Ovary (tissue), 9 donors: ENCODE measurements around the gene SESN1. TPM values are rescaled to one million over a fixed set of nuclear protein-coding genes. Genes with fewer than 3 reads are reported as not detected.

Experiments used
- DNase-seq, 5 donors: peaks; one replicate each; pipeline ENCODE4 v3.0.0-alpha.2; 2019 to 2020
- H3K27ac ChIP-seq, 2 donors: fragments of 200-600 bp; one replicate each; pipeline versions ENCODE4 v1.5.1 to v1.8.0; 2019 to 2022
- H3K27me3 ChIP-seq: fragments of 200-600 bp; one replicate; pipeline ENCODE4 v1.8.0; 2022
- H3K36me3 ChIP-seq: fragments of 200-600 bp; sonication (generic); one replicate; pipeline ENCODE4 v1.5.1; 2019
- H3K4me1 ChIP-seq: one replicate; pipeline ENCODE4 v1.8.1; 2013; ENCODE audit warnings: mild to moderate bottlenecking, moderate library complexity; ENCODE audit not compliant: insufficient read depth
- H3K4me3 ChIP-seq: fragments of 200-600 bp; sonication (generic); one replicate; pipeline ENCODE4 v1.5.1; 2017
- H3K9me3 ChIP-seq, 2 donors: fragments of 200-600 bp in 1 of 2; sonication (generic) in 1 of 2; one replicate each; pipeline versions ENCODE4 v1.5.1 to v1.8.1; 2013 to 2019; ENCODE audit warnings: mild to moderate bottlenecking in 1 of 2, moderate library complexity in 1 of 2
- EP300 ChIP-seq: sonication (generic); formaldehyde crosslinking; IDR thresholded peaks from one replicate; pipeline ENCODE4 v1.6.1; 2017; ENCODE audit warnings: antibody characterized with exemption
- POLR2A ChIP-seq: fragments of 450-650 bp; IDR thresholded peaks from one replicate; pipeline ENCODE4 v1.6.1; 2017; ENCODE audit warnings: antibody characterized with exemption, mild to moderate bottlenecking, moderate library complexity
- WGBS, 3 donors: extraction: QIAGEN DNeasy Blood & Tissue Kit in 1 of 3; methylation state at CpG; one replicate each; pipeline versions ENCODE4 v1.1.5 to v1.1.7; 2013 to 2017; 5-methylcytosine and 5-hydroxymethylcytosine counted together
- intact Hi-C, 4 donors: fragments of 100-400 bp; cut with DNase I; formaldehyde crosslinking; loops; one replicate each; pipeline versions ENCODE4 v1.11.0 to v1.15.1; 2022 to 2023
- polyA plus RNA-seq, 2 donors: library from polyadenylated mRNA; stranded (reverse); fragments of 200-250 nt in 1 of 2; fragments of 350-450 nt in 1 of 2; fragmentation: Illumina TruSeq in 1 of 2; extraction: RNeasy Lipid Tissue Mini Kit (QIAGEN cat#74804) in 1 of 2; gene quantifications; one replicate each; pipeline ENCODE4 v1.2.3, GENCODE V29; 2013 to 2014
- total RNA-seq, 7 donors: library from RNA; depleted of rRNA in 2 of 7; stranded (reverse); fragments of >200 nt in 2 of 7; fragmentation: NEBNext Ultra II Directional in 3 of 7; extraction: Animal tissue kit (Norgen Biotek cat#: 25700) in 3 of 7; gene quantifications; one replicate each; pipeline versions ENCODE4 v1.1.0 to v1.2.4, GENCODE V29; 2016 to 2023
- TF ChIP-seq, protein P1 (sequence below), 3 donors: fragments of 450-650 bp in 2 of 3; fragments of 200-600 bp in 1 of 3; IDR thresholded peaks; one replicate each; pipeline versions ENCODE4 v1.5.1 to v1.8.0; 2016 to 2022; ENCODE audit warnings: antibody characterized with exemption in 3 of 3, mild to moderate bottlenecking in 1 of 3
- donor health status: DM: no; HTN: no; CAD: no; lungs with moderate emphysema.
- donor health status: DM: no; HTN: no; CAD: no.
- donor health status: Bipolar disorder and iron deficiency.
- donor health status: DM: yes; HTN: yes; CAD: no.
- donor health status: DM: no; HTN: no; CAD: no.
- donor health status: DM: yes; HTN: yes; CAD: no.

SESN1 gene
- total and polyA plus RNA-seq, 9 donors, result 36.5 to 97.2 (median 65.4) TPM

DNA sequence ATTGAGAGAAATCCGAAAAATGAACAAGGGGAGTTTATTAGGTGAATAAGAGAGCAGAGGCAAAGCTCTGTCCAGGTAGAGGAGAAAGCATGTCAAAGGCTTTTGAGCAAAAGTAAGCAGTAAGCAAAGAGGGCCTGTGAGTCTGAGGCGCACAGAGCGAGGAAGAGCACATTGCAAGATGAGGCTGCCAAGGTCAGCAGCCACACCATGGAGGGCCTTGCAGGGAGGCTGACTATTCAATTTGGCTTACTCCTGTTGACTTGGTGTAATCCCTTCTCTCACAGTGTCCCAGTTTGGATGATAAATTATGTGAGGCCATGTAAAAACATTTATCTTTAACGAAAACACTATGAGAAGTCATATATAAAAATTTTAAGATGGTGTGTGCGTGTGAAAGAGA lies 32.4 kb downstream of the SESN1 start:
- Histone ChIP-seq H3K27ac (no peak overlapping the region), H3K9me3 (no peaks in the 10 kb centered on the region), H3K4me1 (peaks cover 2% of the 10 kb centered on the region), H3K4me3 (no peak overlapping the region), H3K36me3 (no peaks in the 10 kb centered on the region), H3K27me3 (no peaks in the 10 kb centered on the region)
- intact Hi-C loops, result loop anchor here in 2 of 4 donors (10.0 kb wide), 2 partner anchors 47 to 517 kb away; no protein-coding TSS in a partner anchor
- no peak for TF ChIP-seq EP300
- TF ChIP-seq, protein P1, sequence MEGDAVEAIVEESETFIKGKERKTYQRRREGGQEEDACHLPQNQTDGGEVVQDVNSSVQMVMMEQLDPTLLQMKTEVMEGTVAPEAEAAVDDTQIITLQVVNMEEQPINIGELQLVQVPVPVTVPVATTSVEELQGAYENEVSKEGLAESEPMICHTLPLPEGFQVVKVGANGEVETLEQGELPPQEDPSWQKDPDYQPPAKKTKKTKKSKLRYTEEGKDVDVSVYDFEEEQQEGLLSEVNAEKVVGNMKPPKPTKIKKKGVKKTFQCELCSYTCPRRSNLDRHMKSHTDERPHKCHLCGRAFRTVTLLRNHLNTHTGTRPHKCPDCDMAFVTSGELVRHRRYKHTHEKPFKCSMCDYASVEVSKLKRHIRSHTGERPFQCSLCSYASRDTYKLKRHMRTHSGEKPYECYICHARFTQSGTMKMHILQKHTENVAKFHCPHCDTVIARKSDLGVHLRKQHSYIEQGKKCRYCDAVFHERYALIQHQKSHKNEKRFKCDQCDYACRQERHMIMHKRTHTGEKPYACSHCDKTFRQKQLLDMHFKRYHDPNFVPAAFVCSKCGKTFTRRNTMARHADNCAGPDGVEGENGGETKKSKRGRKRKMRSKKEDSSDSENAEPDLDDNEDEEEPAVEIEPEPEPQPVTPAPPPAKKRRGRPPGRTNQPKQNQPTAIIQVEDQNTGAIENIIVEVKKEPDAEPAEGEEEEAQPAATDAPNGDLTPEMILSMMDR (IDR thresholded peaks at IDR 0.05), result no peak
- TF ChIP-seq POLR2A, result no peak
- no peak for DNase-seq
- 90 to 96% (median 90%) methylated on average over 5 of the region's 5 CpGs for WGBS, 3 donors

DNA sequence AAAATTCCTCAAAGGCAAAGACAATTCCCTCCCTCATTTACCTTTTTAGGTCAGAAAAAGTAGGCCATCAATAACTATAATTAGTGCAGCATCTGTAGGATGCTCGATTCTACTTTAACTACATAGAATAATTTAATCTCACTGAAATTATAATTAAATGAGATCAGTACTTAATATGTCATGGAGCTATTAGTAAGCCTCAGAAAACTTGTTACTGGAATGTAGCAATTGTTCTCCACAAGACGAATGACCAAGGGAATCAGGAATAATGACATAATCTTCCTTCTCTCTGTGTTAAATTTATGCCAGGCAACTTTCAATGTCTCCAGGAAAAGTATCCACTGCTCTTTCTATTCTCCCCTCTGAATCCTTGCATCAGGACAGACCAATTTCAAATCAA lies 34.1 kb downstream of the SESN1 start:
- Histone ChIP-seq H3K4me1 (peaks cover 2% of the 10 kb centered on the region), H3K9me3 (no peaks in the 10 kb centered on the region), H3K4me3 (no peak overlapping the region), H3K27me3 (no peaks in the 10 kb centered on the region), H3K27ac (no peak overlapping the region), H3K36me3 (no peaks in the 10 kb centered on the region)
- 59 to 84% (median 82%) methylated on average over 2 of the region's 2 CpGs for WGBS, 3 donors
- TF ChIP-seq EP300 (no peak), POLR2A (no peak)
- TF ChIP-seq, protein P1 (IDR thresholded peaks at IDR 0.05), result no peak
- DNase-seq, result no peak
- intact Hi-C loops, result loop anchor here in 2 of 4 donors (10.0 kb wide), 2 partner anchors 46 to 516 kb away; no protein-coding TSS in a partner anchor

DNA sequence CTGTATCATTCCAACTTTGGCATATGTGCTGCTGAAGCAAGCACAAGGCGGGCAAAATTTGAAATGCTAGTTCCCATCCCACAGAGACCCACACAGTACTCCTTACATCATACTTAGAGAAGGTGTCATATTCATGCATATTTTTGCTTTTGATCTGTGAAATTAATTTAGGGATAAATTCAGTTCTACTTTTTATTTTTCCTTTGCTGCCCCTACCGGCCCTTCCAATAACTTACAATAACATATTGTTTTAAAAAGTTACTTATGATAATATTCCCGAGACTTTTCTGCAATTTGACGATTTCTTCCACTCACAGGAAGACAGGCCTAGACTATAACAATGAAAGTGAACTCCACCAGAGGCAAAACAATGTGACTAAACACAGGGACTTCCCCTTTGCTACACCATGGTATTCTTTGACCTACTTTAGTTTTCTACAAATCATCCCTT lies 35.0 kb downstream of the SESN1 start:
- Histone ChIP-seq H3K36me3 (no peaks in the 10 kb centered on the region), H3K4me3 (no peak overlapping the region)

DNA sequence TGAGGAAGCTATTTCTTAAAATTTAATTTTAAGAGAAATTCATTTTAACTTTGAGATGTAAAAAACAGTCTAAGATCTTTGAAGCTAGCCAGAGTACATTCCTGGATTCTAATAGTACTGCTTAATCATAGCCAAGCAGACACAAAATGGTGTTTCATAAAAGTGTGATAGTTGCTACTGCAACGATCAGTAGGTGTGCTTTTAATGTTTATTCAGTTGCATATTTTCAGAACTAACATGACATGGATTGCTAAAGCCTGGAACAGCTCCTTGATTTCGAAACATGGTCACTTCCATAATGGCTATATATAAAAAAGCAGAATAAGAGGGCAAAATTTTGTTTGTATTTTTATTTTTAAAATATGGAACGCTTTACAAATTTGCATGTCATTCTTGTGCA lies 35.5 kb downstream of the SESN1 start:
- intact Hi-C loops, result loop anchor here in 1 of 4 donors (10.0 kb wide), 1 partner anchor 54 kb away; no protein-coding TSS in a partner anchor
- no peak overlapping the region for H3K4me3 ChIP-seq
- H3K9me3 ChIP-seq, result no peaks in the 10 kb centered on the region
- 52 to 57% (median 55%) methylated on average over 3 of the region's 3 CpGs for WGBS, 3 donors
- peaks cover 2% of the 10 kb centered on the region for H3K4me1 ChIP-seq
- H3K27me3 ChIP-seq, result no peaks in the 10 kb centered on the region
- no peak for TF ChIP-seq EP300
- TF ChIP-seq, protein P1 (IDR thresholded peaks at IDR 0.05), result no peak
- DNase-seq, result no peak
- no peaks in the 10 kb centered on the region for H3K36me3 ChIP-seq
- no peak overlapping the region for H3K27ac ChIP-seq

More for the DNA sequence above, 35.0 kb downstream of the SESN1 start:
- H3K27ac ChIP-seq, result no peak overlapping the region
- H3K27me3 ChIP-seq, result no peaks in the 10 kb centered on the region
- 27 to 49% (median 37%) methylated on average over 4 of the region's 4 CpGs for WGBS, 3 donors
- DNase-seq, result no peak
- TF ChIP-seq, protein P1 (IDR thresholded peaks at IDR 0.05), result no peak
- TF ChIP-seq POLR2A (no peak), EP300 (no peak)
- intact Hi-C loops, result loop anchor here in 3 of 4 donors (10.0 kb wide), 3 partner anchors 45 to 515 kb away; no protein-coding TSS in a partner anchor
- no peaks in the 10 kb centered on the region for H3K9me3 ChIP-seq
- H3K4me1 ChIP-seq, result peaks cover 2% of the 10 kb centered on the region
